HG02678 (cell line): ENCODE data around the gene COL23A1.

ENCODE experiments used
- ATAC-seq: cut with Tn5 transposase; IDR thresholded peaks from one replicate; pipeline ENCODE4 v1.9.1; 2021; ENCODE audit warnings: mild to moderate bottlenecking, moderate library complexity; ENCODE audit not compliant: unreplicated experiment

Gene COL23A1

DNA sequence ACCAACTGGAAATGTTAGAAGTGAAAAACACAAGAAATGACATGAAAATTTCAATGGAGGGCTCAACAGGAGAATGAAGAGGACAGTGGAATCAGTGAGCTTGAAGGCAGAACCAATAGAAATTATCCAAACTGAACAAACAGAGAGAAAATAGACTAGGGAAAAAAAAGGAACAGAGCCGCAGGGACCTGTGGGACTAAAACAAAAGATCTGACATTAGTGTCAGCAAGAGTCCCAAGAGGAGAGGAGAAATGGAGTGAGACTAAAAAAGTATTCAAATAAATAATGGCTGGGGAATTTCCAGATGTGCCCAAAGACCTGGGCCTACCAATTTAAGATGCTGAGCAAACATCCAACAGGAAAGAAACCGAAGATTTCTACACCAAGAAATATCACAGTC lies 182.5 kb downstream of the COL23A1 start:
- ATAC-seq, result no peak

DNA sequence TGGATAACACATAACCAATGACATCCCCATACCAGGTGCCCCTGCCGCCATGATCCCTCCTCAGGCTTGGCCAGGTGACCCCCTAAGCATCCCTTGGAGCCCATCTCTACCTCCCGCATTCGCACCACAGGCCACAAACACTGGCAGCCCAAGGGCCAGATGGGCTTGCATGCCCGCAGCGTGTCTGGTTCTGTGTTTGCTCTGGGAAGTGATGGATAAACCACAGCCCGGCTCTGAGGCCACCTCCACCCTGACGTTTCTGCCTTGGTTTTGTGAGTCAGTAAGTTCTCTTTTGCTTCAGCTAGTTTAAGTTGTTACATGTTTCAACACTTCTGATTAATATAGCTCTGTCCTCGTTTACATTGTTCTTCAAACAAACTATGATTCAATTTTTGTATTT lies 185.2 kb downstream of the COL23A1 start:
- no peak for ATAC-seq

DNA sequence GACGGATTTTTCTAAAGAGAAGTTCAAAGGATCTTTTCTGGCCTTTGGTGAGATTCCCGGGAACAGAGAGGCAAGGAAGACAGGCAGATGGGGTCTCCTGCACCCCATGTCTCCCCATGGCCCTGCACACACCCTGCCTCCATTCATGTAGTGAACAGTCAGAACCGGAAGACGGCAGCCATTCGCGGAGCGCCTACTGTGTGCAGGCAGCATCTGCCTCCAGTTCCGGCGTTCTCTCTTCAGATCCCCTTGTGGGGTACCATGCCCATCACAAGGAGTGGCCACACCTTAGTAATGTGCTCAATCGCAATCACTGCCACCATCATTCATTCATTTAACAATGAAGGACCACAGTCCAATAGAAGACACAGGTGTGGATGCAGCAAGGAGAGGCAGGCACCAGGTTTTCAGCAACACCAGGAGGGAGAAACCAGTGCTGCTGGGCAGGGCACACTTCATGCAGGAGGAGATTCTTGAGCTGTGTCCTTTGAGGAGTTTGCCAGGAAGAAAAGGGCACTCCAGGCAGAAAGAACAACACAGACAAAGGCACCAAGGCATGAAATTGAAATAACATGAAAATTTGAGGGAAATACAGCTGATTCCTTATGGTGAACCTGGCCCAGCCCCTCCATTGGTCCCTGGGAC lies 186.1 kb downstream of the COL23A1 start:
- no peak for ATAC-seq

DNA sequence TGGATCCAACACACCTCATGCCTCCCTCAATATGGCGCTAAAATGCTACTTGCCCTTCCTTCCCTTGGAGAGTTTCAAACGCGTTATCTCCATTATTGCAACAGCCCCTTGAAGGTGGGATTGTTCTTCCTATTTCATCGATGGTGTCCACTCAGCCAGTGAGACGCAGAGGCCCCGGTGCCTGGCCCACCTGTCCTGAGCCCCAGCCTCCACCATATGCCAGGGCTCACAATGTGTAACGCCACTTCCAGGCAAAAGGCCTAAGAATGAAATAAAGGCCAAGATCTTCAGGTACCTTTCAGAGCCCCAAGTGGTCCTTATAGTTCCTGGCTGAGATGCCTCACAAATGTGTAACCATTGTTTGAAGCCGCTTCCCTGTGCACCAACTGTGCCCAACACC lies 186.8 kb downstream of the COL23A1 start:
- no peak for ATAC-seq

DNA sequence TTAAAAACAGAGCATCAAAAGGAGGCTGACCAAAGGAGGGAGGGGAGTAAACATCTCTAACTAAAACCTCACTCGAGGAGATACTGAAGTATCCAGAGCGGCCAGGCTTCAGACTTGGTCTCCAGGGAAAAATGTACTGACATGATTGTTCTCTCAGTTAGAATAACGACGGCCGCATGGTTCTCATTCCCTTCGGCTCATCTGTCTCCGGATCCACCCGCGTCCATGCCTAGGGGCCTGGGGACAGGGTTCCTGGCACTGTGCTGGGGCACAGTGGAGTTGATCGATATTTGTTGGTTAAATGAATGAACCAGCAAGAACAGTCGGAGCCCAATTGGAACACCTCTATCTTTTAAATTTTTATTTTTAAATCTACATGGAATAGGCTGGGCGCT lies 190.5 kb downstream of the COL23A1 start:
- ATAC-seq, result no peak

DNA sequence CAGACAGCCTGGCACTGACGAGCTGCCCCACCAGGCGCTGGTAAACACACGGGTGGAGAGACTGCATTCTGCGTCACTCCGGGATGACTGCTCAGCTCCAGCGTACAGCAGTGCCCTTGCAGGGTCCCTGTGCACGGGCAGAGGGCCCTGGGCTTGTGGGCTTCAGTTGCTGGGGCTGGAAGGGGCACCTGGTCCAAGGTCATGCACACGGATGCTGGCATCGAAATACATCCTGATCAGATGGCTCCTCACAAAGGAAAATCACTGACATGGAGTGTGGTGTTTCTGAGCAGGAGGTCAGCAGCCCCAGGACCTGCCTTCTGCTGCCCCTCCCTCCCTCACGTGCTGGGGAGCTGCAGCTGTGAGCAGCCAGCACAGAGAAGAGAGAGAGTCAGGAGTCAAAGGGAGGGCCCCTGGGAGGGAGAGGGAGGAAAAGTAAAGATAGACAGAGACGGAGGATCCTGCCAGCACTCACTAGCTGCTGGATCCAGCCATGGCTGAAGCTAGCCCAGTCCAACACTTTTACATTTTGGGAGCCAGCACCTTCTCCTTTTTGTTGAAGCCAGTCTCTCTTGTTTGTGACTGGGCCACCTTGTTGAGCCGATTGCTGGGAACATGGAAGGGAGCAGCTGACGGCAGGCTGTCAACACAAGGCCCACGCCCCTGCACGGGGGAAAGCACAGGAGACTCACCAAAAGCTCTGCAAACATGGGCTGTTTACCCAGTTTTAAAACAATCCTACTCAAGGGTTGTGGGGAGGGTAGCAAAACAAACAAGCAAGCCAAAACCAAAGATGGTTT lies 191.1 kb downstream of the COL23A1 start:
- no peak for ATAC-seq

DNA sequence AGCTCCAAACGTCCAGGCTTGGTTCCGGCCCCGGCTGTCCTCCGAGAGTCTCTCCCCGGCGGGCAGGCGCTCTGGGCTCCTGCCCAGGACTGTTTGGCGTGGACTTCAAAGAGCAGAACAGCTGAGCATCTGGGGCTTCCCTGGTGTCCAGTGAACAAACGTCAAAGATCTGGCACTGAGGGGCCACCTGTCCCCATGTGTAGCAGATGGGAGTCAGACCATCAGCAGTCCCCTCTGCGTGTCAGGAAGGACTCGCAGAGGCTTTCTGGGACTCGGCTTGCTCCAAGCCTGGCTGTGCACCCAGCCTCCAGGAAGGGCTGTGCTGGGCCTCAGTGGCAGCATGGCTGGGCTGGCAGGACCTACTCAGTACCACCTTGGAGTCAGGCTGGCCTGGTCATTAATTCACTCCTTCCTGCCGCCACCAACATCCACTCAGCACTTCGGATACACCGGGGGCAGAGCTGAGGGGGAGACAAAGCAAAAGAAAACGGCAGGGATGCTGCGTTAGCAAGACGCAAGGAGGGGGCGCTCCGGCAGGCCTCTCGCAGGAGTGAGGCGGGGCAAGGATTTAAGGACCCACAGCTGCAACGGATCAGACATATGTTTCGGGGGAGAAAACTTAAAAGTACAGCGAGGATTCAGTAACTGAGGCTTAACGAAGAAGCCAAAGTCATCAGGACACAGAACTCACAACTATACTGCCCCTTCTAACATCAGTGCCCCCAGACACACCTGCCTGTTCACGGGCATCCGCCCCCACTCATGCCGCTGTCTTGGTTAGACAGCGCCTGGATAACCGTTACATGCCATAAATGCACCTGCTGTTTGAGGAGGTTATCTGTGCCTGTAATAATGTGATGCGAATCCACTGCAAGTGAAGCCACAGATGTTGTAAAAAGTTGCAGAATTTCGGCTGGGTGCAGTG lies 193.1 kb downstream of the COL23A1 start:
- ATAC-seq, result no peak

DNA sequence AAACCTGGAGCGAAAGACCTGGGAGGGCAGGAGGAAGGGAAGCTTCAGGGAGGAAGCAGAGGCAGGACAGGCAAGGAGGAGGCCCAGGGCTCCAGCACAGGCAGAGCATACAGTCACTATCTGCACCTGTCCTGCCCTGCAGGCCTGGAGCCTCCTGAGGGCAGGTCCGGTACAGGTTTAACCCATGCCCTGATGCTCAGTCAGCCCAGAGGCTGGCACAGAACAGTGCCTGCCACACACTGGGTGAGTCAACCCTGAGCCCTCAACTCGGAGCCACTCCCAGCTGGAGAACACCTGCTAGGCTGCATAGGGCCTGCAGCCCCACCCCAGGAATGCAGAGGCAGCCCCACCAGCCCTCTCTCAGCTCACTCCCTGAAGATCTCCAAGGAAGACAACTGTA lies 196.1 kb downstream of the COL23A1 start:
- ATAC-seq, result no peak

DNA sequence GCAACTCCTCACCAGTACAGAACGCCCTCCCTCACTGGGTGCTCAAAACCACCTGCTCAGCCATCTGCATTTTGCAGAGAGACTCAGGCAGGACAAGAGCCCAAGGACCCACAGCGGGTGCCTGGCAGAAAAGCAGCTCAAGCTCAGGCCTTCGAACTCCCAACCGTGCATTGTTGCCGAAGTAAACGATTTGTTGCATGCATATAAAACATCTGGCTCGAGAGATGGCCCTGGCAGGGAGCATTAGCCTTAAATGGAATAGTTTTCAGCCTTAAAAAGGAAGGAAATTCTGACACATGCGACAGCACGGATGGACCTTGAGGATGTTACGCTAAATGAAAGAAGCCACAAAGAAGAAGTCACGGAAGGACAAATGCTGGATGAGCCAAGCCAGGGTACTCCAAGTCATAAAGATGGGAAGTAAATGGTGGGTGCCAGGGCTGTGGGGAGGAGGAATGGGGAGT lies 197.2 kb downstream of the COL23A1 start:
- ATAC-seq, result no peak

DNA sequence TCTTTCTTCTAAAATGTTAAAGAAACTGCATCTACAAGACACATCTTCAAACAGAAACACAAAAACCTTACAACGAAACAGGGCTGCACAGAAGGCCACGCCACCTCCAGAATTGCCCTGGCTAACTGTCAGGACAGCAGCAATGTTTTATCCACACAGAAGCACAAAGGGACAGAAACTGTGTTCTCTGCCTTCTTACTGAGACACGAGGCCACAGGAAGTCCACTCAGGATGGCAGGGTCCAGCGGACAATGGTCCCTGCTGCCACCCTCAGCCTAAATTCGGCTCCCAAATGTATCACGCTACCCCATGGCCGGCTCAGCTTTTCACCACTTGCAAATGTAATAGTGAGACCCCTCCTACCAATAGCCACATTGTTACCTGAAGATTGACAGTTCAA lies 197.8 kb downstream of the COL23A1 start:
- ATAC-seq, result no peak

DNA sequence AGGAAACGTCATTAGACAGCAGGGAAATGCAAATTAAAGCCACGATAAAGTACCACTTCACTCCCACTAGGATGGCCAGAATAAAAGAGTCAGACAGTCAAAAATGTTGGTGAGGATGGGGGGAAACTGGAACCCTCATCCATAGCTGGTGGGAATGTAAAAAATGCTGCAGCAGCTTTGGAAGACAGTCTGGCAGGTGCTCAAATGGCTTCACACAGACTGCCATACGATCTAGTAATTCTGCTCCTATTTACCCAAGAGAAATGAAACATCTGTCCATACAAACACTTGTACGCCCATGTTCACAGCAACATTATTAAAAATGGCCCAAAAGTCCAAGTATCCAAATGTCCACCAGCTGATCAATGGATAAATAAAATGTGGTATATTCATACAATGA lies 198.7 kb downstream of the COL23A1 start:
- ATAC-seq, result no peak

DNA sequence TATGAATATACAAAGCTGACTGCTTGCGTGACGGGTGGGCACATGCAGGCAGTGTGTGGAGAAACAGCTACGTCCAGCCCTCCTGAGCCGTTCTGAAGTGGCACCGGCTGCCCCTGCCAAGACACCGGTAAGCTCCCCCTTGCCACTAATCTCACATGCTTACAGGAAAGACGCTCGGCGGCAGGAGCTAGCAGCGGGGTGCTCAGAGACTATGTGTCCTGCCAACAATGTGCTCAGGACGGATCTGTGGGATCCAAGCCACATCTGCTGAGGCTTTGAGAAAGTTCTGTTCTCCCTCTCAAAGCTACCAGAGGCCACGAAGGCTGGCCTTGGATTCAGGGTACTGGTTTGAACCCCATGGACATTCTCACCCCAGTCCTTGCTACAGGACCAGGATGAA lies 200.4 kb downstream of the COL23A1 start:
- no peak for ATAC-seq

DNA sequence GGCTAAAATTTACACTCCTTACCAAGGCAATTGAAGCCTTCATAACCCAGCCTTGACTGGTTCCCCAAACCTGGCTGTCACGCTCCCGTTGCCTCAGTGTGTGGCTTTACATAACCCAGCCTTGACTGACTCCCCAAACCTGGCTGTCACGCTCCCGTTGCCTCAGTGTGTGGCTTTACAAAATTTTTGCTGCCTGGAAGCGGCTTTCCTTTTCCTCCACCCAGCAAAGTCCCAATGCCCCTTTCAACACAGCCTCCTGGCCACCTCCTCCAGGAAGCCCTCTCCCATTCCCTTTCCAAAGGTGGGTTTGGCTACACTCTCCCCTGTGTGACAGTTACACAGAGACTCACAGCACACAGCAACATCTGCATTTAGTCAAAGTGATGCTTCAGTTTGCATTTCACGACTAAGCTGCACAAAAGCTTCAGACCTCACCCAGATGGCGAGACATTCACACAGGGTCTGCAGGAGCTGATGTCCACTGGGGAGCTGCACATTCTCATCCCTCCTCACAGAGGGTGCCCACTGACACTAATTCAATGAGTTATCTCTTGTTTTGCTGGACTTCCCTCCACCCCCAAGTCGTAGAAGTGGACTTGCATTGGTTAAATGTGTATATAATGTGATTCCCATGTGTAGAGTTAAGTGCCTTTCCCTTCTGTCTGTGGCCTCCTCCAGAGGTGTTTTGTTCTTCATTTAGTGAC lies 201.0 kb downstream of the COL23A1 start:
- no peak for ATAC-seq

DNA sequence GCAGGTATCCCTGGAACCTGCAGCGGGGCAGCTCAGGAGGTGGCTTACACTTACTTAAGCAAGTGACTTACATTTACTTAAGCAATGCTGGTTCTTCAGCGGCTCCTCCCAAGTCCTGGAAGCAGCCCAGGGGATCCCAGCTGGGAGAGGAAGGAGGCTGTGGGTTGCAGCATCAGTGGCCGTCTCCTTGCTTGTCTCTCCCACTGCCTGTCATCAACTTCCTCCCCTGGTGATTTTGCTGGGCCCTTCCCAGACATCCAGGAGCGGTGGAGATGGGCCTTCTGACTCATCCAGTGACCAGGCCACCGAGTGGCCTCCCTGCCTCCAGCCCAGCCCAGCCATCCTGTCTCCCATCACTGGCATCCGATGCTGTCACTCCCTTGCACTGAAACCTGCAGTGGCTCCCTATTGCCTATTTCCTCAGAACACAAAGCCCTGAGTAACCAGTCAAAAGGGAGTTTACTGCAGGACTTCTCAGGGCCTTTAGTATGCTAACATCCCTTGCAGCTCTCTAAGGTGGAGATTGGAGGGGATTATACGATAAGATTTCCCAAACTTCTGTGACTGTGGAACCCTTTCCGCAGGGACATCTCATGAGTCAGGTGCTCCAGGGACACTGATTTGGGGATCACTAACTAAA lies 201.7 kb downstream of the COL23A1 start:
- no peak for ATAC-seq

DNA sequence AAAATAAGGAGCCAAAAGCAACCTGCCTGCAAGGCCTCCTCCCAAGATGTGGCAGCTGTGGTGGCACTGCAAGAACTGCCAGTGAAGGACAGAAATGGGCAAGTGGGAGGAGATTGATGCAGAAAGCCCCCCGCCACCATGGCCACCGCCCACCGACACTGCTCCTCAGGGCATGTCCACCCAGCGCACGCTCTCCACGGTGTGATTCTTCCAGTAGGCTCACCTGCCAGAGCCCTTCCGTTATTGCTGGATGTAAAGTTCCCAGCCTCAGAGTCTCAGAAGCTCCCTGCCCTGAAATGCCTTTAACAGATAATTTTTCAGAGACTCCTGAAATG lies 202.4 kb downstream of the COL23A1 start:
- ATAC-seq, result no peak

DNA sequence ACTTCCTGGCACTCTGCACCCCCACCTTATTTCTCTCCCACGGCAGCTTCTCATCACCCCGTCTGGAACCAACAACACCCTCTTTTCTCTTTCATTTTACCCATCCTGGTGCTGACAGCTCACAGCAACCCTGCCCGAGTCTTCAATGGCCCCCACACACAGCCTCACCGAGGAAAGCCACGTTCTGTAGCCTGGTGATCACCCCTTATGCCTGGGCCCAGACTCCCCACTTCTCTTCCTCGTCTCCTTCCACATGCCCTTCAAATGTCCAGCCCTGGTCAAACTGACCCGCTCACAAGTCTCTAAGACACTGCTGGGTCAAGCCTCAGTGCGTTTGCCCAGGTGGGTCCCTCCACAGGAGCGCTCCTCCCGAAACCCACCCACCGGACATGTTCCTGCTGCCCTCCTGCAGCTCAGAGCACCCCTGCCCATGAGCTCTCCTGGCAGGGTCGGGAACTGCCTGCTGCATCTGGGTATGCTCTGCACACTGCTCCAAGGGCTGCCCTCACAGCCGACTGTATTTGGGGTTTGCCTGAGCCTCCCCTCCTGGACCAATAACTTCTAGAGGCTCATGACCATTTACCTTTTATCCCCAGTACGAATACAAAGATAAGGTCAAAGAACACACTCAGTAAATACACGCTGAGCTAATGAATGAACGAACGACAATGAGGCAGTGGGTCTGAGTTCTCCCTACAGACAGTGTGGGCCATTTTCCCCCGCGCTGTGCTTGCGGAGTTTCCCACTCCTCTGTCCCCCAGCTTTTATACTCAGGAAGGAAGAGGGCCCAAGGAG lies 202.9 kb downstream of the COL23A1 start:
- ATAC-seq, result no peak

DNA sequence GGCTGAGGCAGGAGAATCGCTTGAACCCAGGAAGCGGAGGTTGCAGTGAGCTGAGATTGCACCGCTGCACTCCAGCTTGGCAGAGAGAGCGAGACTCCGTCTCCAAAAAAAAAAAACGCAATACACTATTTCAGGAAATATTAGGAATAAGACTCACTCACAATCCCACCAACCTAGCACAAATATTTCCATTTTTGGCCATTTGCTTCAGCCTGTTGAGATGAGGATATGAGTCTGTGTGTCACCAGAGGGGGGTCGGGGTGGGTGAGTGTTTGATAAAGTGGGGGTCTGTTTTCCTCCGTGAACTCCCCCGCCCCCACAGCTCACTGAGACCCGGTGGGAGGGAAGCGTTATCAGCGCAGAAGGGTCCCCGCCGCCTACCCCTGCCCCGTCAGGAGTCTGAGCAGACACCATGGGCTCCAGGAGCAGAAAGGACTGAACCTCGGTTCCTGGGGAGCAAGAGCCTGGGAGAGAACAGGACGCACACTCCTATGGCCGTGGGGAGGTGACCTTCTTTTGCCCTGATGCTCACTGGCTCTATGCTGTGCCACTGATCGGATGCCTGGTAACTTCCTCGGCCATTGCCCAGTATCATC lies 203.8 kb downstream of the COL23A1 start:
- no peak for ATAC-seq

DNA sequence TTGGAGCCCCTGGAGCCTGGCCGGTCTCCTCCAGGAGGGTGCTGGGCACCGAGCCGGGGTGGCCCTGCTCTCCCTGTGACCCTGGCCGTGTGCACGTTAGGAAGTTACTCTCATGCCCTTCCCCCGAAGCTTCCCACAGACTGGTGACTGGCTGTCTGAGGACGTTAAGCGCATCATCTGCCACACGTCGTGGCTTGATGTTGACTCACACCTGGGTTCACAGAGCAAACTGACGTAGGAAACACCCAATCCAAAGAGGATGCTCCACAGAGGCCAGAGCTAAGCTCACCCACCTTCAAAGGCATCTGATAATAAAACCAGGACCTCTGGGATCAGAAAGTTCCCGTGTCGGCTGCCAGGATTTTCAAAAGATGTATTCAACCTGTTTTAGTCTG lies 204.7 kb downstream of the COL23A1 start:
- ATAC-seq, result no peak

DNA sequence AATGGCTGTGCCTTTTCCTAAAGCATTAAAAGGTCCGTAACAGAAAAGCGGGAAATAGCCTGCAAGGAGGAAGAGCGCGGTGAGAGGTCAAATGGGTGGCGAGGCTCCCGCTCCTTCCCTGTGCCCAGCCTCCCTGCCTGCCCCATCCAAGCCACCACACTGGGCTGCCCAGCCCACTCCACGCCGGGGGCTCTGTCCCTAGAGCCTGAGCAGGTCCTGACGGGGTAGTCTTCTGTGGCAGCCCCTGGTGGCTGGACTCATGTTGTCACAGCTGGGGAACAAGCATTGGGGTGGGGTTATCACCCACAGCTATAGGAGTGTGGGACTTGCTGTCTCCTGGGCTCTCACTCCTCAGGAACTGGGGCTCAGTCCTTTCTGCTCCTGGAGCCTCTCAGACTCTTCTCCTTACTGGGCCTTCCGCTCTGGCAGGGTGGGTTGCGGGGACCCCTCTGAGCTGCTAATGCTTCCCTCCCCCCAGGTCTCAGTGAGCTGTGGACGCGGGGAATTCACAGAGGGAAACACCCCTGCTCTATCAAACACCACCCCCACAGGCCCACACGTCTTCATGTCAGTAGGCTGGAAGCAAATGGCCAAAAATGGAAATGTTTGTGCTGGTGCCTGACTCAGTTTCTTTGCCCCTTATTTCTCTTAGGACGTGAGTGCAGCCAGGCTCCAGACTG lies 205.2 kb downstream of the COL23A1 start:
- ATAC-seq, result no peak
